ENCODE measurements around the gene MAT2A. TPM values are rescaled to one million over a fixed set of nuclear protein-coding genes. Genes with fewer than 3 reads are reported as not detected.
"Not testable (repeated sequence)": the region's sequence is repeated elsewhere in the genome, so short reads cannot be mapped to it uniquely, and the experiment has no call there.

MAT2A gene
- total RNA-seq, 2 experiments from 2014 or later = 368 to 384 TPM

GRCh38 chr2:85537600-85538506 is 1.1 kb upstream of the MAT2A start:
- peak; percentile 42 for DNase-seq
- peak overlapping the region; percentile 99 for H3K27ac Mint-ChIP-seq
- H3K4me3 Mint-ChIP-seq = peak overlapping the region; percentile 97
- H3K27me3 Mint-ChIP-seq = peaks cover 9% of the 10 kb centered on the region
- peaks cover 45% of the 10 kb centered on the region for H3K36me3 Mint-ChIP-seq
- peaks cover 42% of the 10 kb centered on the region for H3K4me1 Mint-ChIP-seq
- no peaks in the 10 kb centered on the region for H3K9me3 Mint-ChIP-seq

GRCh38 chr2:85539361-85540132 is 579 bp downstream of the MAT2A start:
- peaks cover 61% of the 10 kb centered on the region for H3K36me3 Mint-ChIP-seq

GRCh38 chr2:85540133-85540648 is 1.2 kb downstream of the MAT2A start:
- Mint-ChIP-seq H3K4me3 (peak overlapping the region; percentile 97), H3K36me3 (peaks cover 66% of the 10 kb centered on the region), H3K9me3 (no peaks in the 10 kb centered on the region), H3K27me3 (peaks cover 9% of the 10 kb centered on the region), H3K27ac (peak overlapping the region; percentile 94), H3K4me1 (peaks cover 52% of the 10 kb centered on the region)
- no peak for DNase-seq

More at GRCh38 chr2:85539361-85540132, 579 bp downstream of the MAT2A start:
- H3K4me3 Mint-ChIP-seq = peak overlapping the region; percentile 97
- H3K9me3 Mint-ChIP-seq = no peaks in the 10 kb centered on the region
- H3K27me3 Mint-ChIP-seq = peaks cover 9% of the 10 kb centered on the region
- peak; percentile 77 for DNase-seq
- peaks cover 50% of the 10 kb centered on the region for H3K4me1 Mint-ChIP-seq
- H3K27ac Mint-ChIP-seq = peak overlapping the region; percentile 99

- H3K4me3 Mint-ChIP-seq = peak overlapping the region; percentile 97
- peak overlapping the region; percentile 94 for H3K27ac Mint-ChIP-seq
- peaks cover 52% of the 10 kb centered on the region for H3K4me1 Mint-ChIP-seq
- H3K36me3 Mint-ChIP-seq = peaks cover 67% of the 10 kb centered on the region
- no peaks in the 10 kb centered on the region for H3K9me3 Mint-ChIP-seq
- DNase-seq = no peak
- peaks cover 9% of the 10 kb centered on the region for H3K27me3 Mint-ChIP-seq
Observed at GRCh38 chr2:85541262-85541661, 2.3 kb downstream of the MAT2A start.

- H3K4me1 Mint-ChIP-seq = peaks cover 46% of the 10 kb centered on the region
- no peak for DNase-seq
- H3K9me3 Mint-ChIP-seq = no peaks in the 10 kb centered on the region
- H3K4me3 Mint-ChIP-seq = peak overlapping the region; percentile 97
- H3K27ac Mint-ChIP-seq = peak overlapping the region; percentile 94
- peaks cover 67% of the 10 kb centered on the region for H3K36me3 Mint-ChIP-seq
- peaks cover 9% of the 10 kb centered on the region for H3K27me3 Mint-ChIP-seq
Observed at GRCh38 chr2:85541753-85542457, 2.9 kb downstream of the MAT2A start.

GRCh38 chr2:85542777-85543176 is 3.8 kb downstream of the MAT2A start:
- peaks cover 39% of the 10 kb centered on the region for H3K4me1 Mint-ChIP-seq
- DNase-seq = no peak
- peak overlapping the region; percentile 94 for H3K27ac Mint-ChIP-seq
- H3K4me3 Mint-ChIP-seq = peak overlapping the region; percentile 97
- peaks cover 9% of the 10 kb centered on the region for H3K27me3 Mint-ChIP-seq
- peaks cover 63% of the 10 kb centered on the region for H3K36me3 Mint-ChIP-seq
- H3K9me3 Mint-ChIP-seq = no peaks in the 10 kb centered on the region

GRCh38 chr2:85544254-85544691 is 5.3 kb downstream of the MAT2A start:
- peaks cover 38% of the 10 kb centered on the region for H3K4me1 Mint-ChIP-seq
- peak overlapping the region; percentile 15 for H3K4me3 Mint-ChIP-seq
- H3K36me3 Mint-ChIP-seq = peaks cover 56% of the 10 kb centered on the region
- not testable (repeated sequence) for H3K27me3 Mint-ChIP-seq, DNase-seq, H3K9me3 Mint-ChIP-seq
- H3K27ac Mint-ChIP-seq = peak overlapping the region; percentile 68

- not testable (repeated sequence) for H3K27me3 Mint-ChIP-seq, DNase-seq, H3K4me3 Mint-ChIP-seq, H3K9me3 Mint-ChIP-seq
- peak overlapping the region; percentile 52 for H3K27ac Mint-ChIP-seq
- H3K36me3 Mint-ChIP-seq = peaks cover 48% of the 10 kb centered on the region
- peaks cover 37% of the 10 kb centered on the region for H3K4me1 Mint-ChIP-seq
Observed at GRCh38 chr2:85544915-85545779, 6.2 kb downstream of the MAT2A start.

GRCh38 chr2:85545780-85546240 is 6.8 kb downstream of the MAT2A start:
- peaks cover 30% of the 10 kb centered on the region for H3K4me1 Mint-ChIP-seq
- H3K36me3 Mint-ChIP-seq = peaks cover 44% of the 10 kb centered on the region
- DNase-seq = no peak

GRCh38 chr2:85547089-85547858 is 8.3 kb downstream of the MAT2A start:
- peaks cover 33% of the 10 kb centered on the region for H3K36me3 Mint-ChIP-seq
- no peak overlapping the region for H3K4me3 Mint-ChIP-seq

More at GRCh38 chr2:85545780-85546240, 6.8 kb downstream of the MAT2A start:
- H3K9me3 Mint-ChIP-seq = no peaks in the 10 kb centered on the region
- H3K27me3 Mint-ChIP-seq = no peaks in the 10 kb centered on the region
- H3K4me3 Mint-ChIP-seq = no peak overlapping the region
- peak overlapping the region; percentile 52 for H3K27ac Mint-ChIP-seq

GRCh38 chr2:85547859-85548607 is 9.1 kb downstream of the MAT2A start:
- Mint-ChIP-seq H3K4me1 (peaks cover 8% of the 10 kb centered on the region), H3K27me3 (no peaks in the 10 kb centered on the region), H3K9me3 (no peaks in the 10 kb centered on the region), H3K27ac (no peak overlapping the region), H3K4me3 (no peak overlapping the region), H3K36me3 (peaks cover 25% of the 10 kb centered on the region)
- DNase-seq = no peak

More at GRCh38 chr2:85547089-85547858, 8.3 kb downstream of the MAT2A start:
- H3K27me3 Mint-ChIP-seq = no peaks in the 10 kb centered on the region
- peak overlapping the region; percentile 25 for H3K27ac Mint-ChIP-seq
- peaks cover 16% of the 10 kb centered on the region for H3K4me1 Mint-ChIP-seq
- H3K9me3 Mint-ChIP-seq = no peaks in the 10 kb centered on the region
- DNase-seq = no peak

- no peak for DNase-seq
- no peaks in the 10 kb centered on the region for H3K27me3 Mint-ChIP-seq
- H3K4me3 Mint-ChIP-seq = no peak overlapping the region
- H3K27ac Mint-ChIP-seq = no peak overlapping the region
- no peaks in the 10 kb centered on the region for H3K9me3 Mint-ChIP-seq
- peaks cover 5% of the 10 kb centered on the region for H3K4me1 Mint-ChIP-seq
- peaks cover 21% of the 10 kb centered on the region for H3K36me3 Mint-ChIP-seq
Observed at GRCh38 chr2:85548608-85548900, 9.6 kb downstream of the MAT2A start.

- Mint-ChIP-seq H3K4me3 (no peak overlapping the region), H3K4me1 (peaks cover 5% of the 10 kb centered on the region), H3K9me3 (no peaks in the 10 kb centered on the region), H3K36me3 (peaks cover 16% of the 10 kb centered on the region), H3K27ac (no peak overlapping the region), H3K27me3 (no peaks in the 10 kb centered on the region)
- no peak for DNase-seq
Observed at GRCh38 chr2:85549095-85549494, 10.1 kb downstream of the MAT2A start.

All from activated naive CD8-positive, alpha-beta T cell treated with anti-CD3 and anti-CD28 coated beads for 36 hours (primary cell).